Astrocyte (in vitro differentiated cells and primary cell): Measurements from ENCODE around the gene OSBPL9.

Experiments used
- CTCF ChIP-seq: IDR thresholded peaks from 2 replicates; pipeline ENCODE4 v1.5.1; 2011; ENCODE audit warnings: low read depth, mild to moderate bottlenecking, inconsistent platforms, low read length, moderate library complexity; ENCODE audit not compliant: insufficient read depth
- EZH2 ChIP-seq: IDR thresholded peaks from 2 replicates; pipeline ENCODE4 v1.6.1; 2012; ENCODE audit warnings: mild to moderate bottlenecking, low read length, inconsistent platforms; ENCODE audit not compliant: insufficient read depth

GRCh38 chr1:51829058-51829457 is 212.2 kb downstream of the OSBPL9 start:
- no peak for TF ChIP-seq CTCF
- no peak for TF ChIP-seq EZH2
